NCI-H1694 (cell line): ENCODE data around the gene PCSK6.
"Not testable (repeated sequence)": the region's sequence is repeated elsewhere in the genome, so short reads cannot be mapped to it uniquely, and the experiment has no call there.

ENCODE experiments used
- DNase-seq: peaks from one replicate; lab custom pipeline; 2025; lab: John Stamatoyannopoulos, UW

PCSK6 gene

GRCh38 chr15:101461097-101461496, 28.4 kb downstream of the PCSK6 start:
- DNase-seq = no peak

DNA sequence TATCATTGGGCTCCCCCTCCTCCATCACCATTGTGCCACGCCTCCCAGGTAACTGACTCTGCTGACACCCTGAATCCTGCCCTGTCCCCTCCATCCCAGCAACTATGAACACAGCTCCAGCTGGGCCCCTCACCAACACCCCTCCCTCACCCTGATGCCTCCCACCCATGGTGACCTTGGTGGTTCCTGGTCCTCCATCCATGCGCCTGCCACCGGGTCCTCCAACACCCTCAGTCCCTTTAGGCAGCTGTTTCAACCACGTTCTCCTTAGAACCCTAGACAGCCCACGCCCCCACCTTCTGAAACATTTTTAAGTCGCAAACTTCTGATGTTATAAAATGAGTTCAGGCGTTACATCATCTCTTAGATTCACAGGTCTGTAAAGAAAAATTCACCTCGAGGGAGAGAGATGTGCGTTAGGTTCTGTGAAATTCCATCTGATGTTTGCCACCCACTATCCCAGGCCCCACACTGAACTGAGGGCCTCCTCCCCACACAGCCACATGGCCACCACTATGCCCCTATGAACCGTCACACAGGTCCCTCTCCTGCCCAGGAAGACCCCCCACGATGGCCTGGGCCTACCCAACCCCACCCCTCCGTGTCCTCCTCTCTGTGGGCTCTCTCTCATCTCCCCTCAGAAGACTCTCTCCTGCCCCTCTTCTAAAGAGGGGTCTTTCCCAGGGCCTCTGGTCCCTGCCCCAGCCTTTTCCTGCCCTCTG, 29.8 kb downstream of the PCSK6 start:
- no peak for DNase-seq

DNA sequence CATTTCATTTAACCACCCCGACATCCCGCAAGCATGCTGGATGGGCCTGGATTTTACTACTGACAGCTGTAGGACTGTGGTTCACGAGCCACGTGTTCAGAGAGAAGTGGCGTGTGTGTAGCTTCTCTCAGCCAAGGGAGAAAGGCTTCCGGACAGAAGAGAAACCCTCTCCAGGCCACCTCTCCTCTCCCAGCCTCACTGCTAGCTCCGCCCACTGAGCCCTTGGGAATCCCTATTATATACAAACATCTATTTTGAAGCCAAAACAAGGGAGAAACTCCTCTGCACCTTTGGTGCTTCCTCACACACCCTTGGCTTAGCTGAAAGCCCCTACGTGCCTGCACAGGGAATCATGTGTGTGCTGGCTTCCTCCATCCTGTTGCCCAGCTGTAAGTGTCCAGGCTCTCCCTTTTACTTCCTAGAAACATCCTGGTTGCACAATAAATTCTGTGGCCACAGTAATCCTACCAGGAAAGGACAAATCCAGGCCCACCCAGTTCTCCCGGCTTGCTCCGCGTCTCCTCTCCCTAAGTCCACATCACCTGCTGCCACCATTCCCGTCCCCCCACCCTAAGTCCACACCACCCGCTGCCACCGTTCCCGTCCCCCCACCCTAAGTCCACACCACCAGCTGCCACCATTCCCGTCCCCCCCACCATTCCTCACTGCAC, 30.5 kb downstream of the PCSK6 start:
- no peak for DNase-seq

- DNase-seq = no peak
Measured at GRCh38 chr15:101458158-101458900, 31.2 kb downstream of the PCSK6 start.

DNA sequence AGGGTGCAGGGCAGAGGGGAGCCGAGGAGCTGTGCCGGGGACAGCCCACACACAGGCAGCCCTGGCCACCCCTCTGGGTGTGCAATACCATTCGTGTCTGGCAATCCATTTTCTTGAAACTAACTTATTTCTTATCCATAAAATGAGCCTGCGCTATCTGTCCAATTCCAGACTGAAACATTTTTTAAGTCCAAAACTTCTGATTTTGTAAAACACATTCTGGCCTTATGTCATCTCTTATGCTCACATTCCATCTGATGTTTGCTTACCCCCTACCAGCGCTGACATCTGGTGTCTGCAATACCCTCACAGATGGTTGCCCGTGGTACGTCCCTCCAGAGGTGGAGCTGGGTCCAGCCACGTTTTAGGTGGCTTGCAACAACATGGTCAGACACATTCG, 31.8 kb downstream of the PCSK6 start:
- DNase-seq = no peak

DNA sequence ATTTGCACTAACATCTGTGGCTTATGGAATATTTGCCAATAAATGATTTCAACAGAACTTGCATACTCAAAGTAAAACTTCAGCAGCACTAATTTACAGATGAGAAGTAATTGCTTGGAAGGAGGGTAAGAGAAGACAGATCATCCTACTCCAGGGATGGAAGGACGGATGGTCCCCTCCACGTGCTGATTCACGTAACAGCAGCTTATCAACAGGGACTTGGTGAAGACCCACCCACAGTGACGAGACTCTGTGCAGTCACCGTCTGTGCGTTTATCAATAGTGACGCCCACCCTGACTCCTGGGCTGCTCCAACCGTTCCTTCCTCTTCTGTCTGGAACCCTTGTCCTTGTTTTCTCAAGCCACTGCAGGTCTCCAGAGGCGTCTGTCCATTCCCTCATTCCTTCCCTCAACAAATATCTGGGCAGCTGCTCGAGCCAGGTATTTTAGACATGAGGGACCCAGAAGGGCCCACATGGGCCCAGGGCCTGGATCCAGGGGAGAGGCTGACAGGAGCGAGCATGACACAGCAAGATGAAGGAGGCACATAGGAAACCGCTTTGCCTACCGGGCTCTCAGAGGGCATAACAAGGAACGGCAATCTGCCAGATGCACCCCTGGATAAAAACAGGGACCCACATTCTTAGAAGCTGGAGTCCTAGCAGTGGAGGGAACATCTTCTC, 33.3 kb downstream of the PCSK6 start:
- no peak for DNase-seq

- DNase-seq = no peak
Measured at GRCh38 chr15:101455291-101456025, 34.0 kb downstream of the PCSK6 start.

DNA sequence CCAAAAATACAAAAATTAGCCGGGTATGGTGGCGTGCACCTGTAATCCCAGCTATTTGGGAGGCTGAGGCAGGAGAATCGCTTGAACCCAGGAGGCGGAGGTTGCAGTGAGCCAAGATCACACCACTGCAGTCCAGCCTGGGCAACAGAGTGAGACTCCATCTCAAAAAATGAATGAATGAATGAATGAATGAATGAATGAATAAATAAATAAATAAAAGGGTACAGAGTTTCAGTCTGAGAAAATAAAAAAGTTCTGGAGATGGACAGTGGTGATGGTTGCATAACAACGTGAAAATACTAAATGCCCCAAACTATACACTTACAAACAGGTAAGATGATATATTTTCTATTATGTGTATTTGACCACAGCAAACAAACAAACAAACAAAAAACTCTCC, 34.7 kb downstream of the PCSK6 start:
- not testable (repeated sequence) for DNase-seq

DNA sequence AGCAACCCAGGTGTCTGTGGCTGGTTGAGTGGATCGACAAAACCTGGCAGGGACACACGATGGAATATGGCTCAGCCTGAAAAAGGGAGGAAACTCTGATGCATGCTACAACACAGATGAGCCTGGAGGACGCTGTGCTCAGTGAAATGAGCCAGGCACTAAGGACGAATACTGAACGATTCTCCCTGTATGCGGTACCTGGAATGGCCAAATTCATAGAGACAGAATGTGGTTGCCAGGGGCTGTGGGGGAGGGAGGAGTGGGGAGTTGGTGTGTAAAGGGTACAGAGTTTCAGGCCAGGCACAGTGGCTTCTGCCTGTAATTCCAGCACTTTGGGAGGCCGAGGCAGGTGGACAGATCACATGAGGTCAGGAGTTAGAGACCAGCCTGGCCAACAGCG, 35.1 kb downstream of the PCSK6 start:
- no peak for DNase-seq

GRCh38 chr15:101453123-101454120, 36.1 kb downstream of the PCSK6 start:
- DNase-seq = no peak

DNA sequence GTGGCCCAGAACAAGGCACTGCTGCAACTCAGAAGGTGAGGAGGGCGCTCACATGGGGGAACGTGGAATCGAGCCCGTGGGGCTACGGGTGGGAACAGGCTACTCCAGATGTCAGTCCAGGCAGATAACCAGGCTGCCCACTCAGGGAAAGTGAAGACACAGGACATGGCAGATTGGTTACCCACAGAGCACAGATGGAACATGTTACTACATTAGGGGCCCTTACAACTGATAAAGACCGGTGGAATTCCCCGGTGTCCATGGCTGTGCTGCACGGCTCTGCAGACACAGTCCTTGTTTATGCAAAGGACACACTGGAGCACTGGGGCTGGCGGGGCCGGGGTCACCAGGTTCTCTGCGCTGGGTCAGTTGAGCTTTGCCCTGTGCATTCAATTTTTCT, 36.9 kb downstream of the PCSK6 start:
- DNase-seq = no peak

GRCh38 chr15:101451846-101452245, 37.7 kb downstream of the PCSK6 start:
- no peak for DNase-seq

GRCh38 chr15:101451266-101451799, 38.2 kb downstream of the PCSK6 start:
- DNase-seq = no peak

GRCh38 chr15:101450403-101451265, 38.9 kb downstream of the PCSK6 start:
- no peak for DNase-seq

DNA sequence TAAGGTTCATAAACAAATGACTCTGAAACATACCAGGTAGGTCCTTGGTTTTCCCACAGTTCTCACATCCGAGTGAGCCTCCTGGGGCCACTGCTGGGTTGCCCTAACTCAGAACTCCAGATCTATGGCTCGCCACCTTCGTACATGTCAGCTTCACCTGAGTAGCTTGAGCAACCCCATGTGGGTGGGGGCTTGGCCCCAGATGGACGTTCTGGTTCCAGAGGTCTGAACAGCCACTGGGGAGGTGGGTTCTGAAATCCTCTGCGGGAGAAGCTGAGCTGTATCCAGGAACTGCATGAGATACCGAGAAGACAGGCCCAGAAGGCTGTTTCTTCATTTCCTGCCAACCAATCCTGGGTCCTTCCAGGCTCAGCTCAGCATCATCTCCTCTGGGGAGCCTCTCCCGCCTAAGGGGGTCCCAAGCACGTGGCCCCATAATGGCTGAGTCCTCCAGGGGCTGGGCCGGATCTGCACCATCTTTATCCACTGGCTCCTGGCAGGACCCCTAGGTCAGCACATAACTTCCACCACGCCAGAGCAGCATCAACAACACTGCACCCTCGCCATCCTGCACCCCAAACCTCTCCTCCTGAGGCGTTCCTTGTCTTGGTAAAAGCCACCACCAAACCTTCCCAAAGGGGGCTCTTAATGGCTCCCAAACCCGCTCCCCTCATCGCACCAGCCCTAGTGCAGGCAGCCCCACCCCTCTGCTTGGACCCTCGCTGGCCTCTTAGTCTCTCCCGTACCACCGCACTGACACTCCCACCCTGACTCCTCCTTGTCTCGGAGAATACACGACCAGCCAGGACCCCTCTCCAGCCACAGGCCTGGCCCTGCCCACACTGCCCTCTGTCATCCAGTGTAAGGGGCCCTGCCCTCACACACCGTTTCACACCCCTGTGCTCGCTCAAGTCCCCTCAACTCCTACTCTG, 39.8 kb downstream of the PCSK6 start:
- DNase-seq = no peak

DNA sequence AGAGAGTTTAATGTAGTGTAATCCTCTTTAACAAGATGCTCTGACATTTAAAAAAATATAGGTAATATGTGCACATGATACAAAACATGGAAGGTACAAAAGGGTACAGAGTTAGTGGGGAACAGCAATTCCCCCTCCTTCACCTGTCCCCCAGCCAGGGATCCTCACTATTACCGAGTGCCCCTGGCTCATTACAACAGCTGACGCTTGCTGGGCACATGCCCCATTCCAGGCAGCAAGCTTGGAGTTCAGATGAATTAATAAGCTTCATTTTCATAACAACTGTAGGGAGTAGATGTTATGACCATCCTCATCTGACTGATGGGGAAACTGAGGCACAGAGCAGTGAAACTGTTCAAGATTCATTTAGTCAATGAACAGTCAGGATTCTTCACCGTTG, 41.2 kb downstream of the PCSK6 start:
- no peak for DNase-seq

GRCh38 chr15:101447561-101448071, 41.9 kb downstream of the PCSK6 start:
- DNase-seq = no peak

DNA sequence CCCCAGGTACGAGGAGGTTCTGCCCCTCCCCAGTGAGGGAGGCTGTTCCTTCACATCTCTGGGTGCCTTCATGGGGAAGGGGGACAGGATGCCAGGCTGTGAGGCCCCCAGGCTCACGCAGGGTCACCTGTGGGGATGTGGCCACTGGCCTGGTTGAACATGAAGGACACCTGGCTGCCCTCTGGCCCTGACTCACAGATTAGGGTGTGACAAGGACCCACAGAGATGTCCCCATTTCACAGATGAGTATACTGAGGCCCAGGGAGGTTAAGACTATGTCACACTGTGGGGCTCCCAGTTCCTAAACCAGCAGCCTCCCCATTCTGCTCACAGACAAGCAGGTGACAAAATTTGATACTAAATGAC, 42.4 kb downstream of the PCSK6 start:
- no peak for DNase-seq
